Measurements from ENCODE around the gene ESF1. TPM values are rescaled to one million over a fixed set of nuclear protein-coding genes. Genes with fewer than 3 reads are reported as not detected.

Gene ESF1
- total RNA-seq, 1 donor from 2014 or later, result 12.9 TPM

- no peak for DNase-seq (ENCODE audit: low read depth)
- Histone ChIP-seq H3K4me3 (ENCODE audit: low read depth, low read length) (no peak overlapping the region), H3K36me3 (ENCODE audit: control insufficient read depth, insufficient read depth, low read length) (peaks cover 2% of the 10 kb centered on the region), H3K27me3 (ENCODE audit: control insufficient read depth, insufficient read depth, low read length) (no peaks in the 10 kb centered on the region)
- TF ChIP-seq CTCF (IDR thresholded peaks at IDR 0.05; ENCODE audit: insufficient read depth, low read length, poor library complexity, severe bottlenecking), result no peak
These were observed 48.1 kb downstream of the ESF1 start for GRCh38 chr20:13736436-13737191.

GRCh38 chr20:13735826-13736225 is 48.9 kb downstream of the ESF1 start:
- no peaks in the 10 kb centered on the region for H3K27me3 ChIP-seq (ENCODE audit: control insufficient read depth, insufficient read depth, low read length)
- no peak for DNase-seq (ENCODE audit: low read depth)
- H3K4me3 ChIP-seq (ENCODE audit: low read depth, low read length), result no peak overlapping the region
- peaks cover 2% of the 10 kb centered on the region for H3K36me3 ChIP-seq (ENCODE audit: control insufficient read depth, insufficient read depth, low read length)
- TF ChIP-seq CTCF (IDR thresholded peaks at IDR 0.05; ENCODE audit: insufficient read depth, low read length, poor library complexity, severe bottlenecking), result no peak

GRCh38 chr20:13723011-13723410 is 61.7 kb downstream of the ESF1 start:
- H3K27me3 ChIP-seq (ENCODE audit: control insufficient read depth, insufficient read depth, low read length), result no peaks in the 10 kb centered on the region
- DNase-seq (ENCODE audit: low read depth), result no peak
- H3K4me3 ChIP-seq (ENCODE audit: low read depth, low read length), result no peak overlapping the region
- TF ChIP-seq CTCF (IDR thresholded peaks at IDR 0.05; ENCODE audit: insufficient read depth, low read length, poor library complexity, severe bottlenecking), result no peak
- H3K36me3 ChIP-seq (ENCODE audit: control insufficient read depth, insufficient read depth, low read length), result no peaks in the 10 kb centered on the region

GRCh38 chr20:13718171-13718570 is 66.5 kb downstream of the ESF1 start:
- no peak for DNase-seq (ENCODE audit: low read depth)
- H3K4me3 ChIP-seq (ENCODE audit: low read depth, low read length), result no peak overlapping the region
- no peaks in the 10 kb centered on the region for H3K36me3 ChIP-seq (ENCODE audit: control insufficient read depth, insufficient read depth, low read length)
- no peak for TF ChIP-seq CTCF (IDR thresholded peaks at IDR 0.05; ENCODE audit: insufficient read depth, low read length, poor library complexity, severe bottlenecking)
- no peaks in the 10 kb centered on the region for H3K27me3 ChIP-seq (ENCODE audit: control insufficient read depth, insufficient read depth, low read length)

GRCh38 chr20:13717631-13718044 is 67.1 kb downstream of the ESF1 start:
- no peak for DNase-seq (ENCODE audit: low read depth)
- TF ChIP-seq CTCF (IDR thresholded peaks at IDR 0.05; ENCODE audit: insufficient read depth, low read length, poor library complexity, severe bottlenecking), result no peak
- Histone ChIP-seq H3K4me3 (ENCODE audit: low read depth, low read length) (no peak overlapping the region), H3K36me3 (ENCODE audit: control insufficient read depth, insufficient read depth, low read length) (no peaks in the 10 kb centered on the region), H3K27me3 (ENCODE audit: control insufficient read depth, insufficient read depth, low read length) (no peaks in the 10 kb centered on the region)

- Histone ChIP-seq H3K36me3 (ENCODE audit: control insufficient read depth, insufficient read depth, low read length) (no peaks in the 10 kb centered on the region), H3K27me3 (ENCODE audit: control insufficient read depth, insufficient read depth, low read length) (no peaks in the 10 kb centered on the region), H3K4me3 (ENCODE audit: low read depth, low read length) (no peak overlapping the region)
- no peak for TF ChIP-seq CTCF (IDR thresholded peaks at IDR 0.05; ENCODE audit: insufficient read depth, low read length, poor library complexity, severe bottlenecking)
- no peak for DNase-seq (ENCODE audit: low read depth)
These were observed 69.5 kb downstream of the ESF1 start for GRCh38 chr20:13715171-13715570.
